DMS153 (cell line): Measurements from ENCODE around the gene TPGS2.
A peak's percentile ranks its signal among the peaks of the same experiment; 100 is the strongest.
"Not testable (repeated sequence)": the region's sequence is repeated elsewhere in the genome, so short reads cannot be mapped to it uniquely, and the experiment has no call there.

Source experiments
- DNase-seq: peaks from one replicate; lab custom pipeline; 2025; lab: John Stamatoyannopoulos, UW

The TPGS2 gene

DNA sequence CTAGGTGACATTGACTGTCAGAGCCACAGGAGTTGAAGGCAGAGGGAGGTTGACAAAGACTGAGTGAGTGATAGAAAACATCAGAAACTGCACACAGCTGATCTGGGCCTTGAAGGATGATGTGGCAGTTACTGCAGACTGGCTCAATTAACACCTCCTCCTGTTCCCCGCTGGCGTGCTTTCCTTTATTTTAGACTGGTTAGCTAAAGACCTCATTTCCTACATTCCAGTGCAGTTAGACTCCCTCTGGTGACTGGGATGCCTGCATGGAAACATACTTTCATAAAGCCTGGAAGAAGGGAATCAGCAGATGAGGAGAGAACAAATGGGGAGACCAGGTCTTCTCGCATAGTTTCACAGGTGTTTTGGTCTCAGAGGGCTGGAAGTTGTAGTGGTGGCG is 7.1 kb downstream of the TPGS2 start:
- no peak for DNase-seq

DNA sequence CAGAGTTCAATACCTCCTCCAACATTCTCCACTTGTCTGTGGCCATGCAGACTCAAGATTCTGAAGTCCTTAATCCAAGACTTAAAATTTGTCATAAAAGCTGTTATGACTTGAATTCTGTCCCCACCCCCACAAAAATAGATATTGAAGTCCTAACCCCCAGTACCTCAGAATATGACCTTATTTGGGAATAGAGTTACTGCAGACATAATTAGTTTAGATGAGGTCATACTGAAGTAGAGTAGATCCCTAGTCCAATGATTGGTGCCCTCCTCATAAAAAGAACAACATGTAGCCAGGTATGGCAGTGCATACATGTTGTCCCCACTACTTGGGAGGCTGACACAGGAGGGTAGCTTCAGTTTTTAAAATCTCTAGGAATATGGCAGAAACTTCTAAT is 9.2 kb downstream of the TPGS2 start:
- DNase-seq: no peak

DNA sequence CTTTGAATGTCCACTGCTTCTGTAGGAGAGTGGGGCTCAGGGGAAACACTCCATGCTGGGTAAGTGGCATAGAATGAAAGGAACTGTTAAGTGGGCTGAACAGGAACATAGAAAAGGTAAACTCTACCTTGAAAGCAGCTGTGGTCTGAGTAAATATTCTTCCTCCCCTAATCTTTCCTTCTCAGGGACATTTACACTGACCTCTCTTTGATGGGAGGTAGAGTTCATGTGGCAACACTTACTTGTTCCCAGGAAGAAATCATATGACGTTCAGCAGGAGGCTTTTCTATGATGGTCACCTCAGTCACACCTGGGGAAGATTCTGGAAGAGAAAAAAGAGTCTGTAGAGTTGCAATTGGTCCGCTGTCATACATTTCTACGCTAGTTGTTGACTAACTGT is 10.2 kb downstream of the TPGS2 start:
- DNase-seq: no peak

DNA sequence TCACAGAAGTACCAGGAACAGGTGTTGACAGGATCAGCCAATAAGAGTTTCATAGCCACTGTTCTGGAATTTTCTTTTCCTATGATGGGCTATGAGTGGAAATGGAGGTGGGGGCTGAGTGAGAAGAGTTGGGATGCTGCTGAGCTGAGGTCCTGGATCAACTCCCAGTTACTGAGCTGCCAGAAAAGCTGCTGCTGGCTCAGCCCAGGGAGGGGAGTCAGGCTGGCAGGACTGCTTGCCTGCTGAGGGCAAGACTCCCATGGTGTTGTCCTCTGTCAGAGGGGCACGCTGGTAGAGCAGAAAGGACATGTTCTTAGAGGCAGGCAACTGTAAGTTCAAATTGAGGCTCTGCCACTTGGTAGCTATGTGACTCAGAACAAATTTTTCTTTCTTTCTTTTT is 11.8 kb downstream of the TPGS2 start:
- DNase-seq: no peak

DNA sequence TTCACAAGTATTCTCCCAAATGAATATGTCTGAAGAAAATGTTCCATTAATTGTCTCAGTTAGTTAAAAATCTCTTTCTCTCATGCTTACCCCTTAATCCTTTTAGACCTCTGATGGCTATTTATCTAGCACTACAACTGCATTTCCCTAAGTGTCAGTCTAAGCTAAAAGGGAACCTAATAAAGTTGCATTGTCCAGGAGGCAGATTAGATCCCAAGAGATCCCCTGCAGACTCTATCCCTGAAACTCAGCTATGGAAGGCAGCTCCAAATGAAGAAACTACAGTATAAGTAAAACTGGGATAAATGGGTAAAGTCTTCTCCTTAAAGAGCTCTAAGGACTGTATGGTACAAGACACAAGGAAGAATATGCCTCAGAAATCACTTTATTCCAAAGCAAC is 12.7 kb downstream of the TPGS2 start:
- not testable (repeated sequence) for DNase-seq

DNA sequence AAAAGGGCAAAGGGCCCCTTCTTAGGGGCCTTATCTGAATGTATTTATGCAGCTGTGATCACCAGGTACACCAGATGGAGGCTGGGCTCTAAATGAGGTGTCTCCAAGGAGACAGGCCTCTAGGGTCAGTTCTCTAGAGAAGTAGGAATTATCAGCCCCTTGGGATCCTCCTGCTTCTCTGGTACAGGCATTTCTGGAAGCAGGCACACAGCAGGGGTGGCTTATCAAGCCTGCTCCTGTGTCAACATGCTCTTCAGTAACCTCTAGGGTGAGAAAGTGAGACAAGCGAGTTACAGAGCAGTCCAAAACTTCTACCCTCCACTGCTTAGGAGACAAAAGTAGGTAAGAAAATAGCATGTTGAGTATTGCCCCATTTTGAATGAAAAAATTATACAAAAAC is 13.8 kb downstream of the TPGS2 start:
- DNase-seq: peak; percentile 2

DNA sequence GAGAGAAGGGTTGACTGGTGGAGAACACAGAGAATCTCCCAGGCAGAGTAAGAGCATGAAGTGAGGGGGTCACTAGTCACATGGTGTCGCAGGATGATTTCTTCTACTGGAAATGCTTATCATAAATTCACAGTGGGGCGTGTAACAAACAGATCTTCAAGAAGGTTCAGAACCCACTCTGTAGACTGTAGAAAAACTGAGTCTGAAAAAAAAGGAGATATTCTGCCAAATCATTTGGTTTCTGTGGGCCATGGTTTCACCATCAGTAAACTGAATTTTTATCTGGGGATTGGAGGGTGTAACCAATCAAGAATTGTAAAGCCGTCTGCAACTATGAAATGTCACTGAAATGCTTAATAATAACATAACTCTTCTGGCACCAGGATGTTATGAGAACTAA is 15.0 kb downstream of the TPGS2 start:
- DNase-seq: no peak

DNA sequence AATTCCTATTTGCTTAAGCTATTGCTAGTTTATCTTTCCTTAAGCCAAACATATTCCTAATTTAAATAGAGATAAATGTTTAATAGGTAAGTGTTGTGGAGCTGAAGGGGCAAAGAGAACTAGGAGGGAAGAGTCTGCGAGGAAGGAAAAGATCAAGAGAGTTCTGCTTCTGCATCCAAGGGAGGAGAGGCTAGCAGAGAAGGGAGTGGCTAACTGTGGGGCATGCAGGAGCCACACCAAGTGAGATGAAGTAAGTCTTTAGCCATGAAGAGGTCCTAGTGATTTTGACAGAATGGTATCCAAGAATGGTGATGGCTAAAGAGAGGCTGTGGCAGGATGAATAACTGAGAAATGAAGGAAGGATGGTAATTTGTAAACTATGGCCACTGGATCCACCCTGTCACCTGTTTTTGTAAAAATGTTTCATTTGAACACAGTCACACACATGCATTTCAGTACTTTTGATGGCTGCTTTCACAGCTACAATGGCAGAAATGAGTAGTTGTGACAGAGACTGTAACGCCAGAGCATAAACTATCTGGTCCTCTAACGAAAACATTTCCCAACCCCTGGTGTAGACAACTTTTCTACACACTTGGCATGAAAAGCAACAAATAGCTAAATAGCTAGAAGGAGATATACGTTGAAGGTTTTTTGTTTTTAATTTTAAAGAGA is 15.6 kb downstream of the TPGS2 start:
- DNase-seq: no peak

DNA sequence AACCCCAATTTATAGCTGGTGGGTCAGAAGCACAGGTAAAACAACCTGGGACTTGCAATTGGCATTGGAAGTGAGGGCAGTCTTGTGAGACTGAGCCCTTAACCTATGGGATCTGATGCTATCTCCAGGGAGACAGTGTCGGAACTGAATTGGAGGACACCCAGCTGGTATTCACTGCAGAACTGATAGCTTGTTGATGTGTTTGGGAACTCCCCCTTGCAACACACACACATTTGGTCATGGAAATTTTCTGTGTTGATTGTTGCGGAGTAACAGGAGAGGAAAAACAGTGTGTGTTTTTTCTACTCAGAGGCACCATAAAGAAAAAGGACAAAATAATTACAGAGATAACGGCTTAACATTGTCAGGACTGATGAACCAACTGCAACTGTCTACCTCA is 16.1 kb downstream of the TPGS2 start:
- DNase-seq: no peak

DNA sequence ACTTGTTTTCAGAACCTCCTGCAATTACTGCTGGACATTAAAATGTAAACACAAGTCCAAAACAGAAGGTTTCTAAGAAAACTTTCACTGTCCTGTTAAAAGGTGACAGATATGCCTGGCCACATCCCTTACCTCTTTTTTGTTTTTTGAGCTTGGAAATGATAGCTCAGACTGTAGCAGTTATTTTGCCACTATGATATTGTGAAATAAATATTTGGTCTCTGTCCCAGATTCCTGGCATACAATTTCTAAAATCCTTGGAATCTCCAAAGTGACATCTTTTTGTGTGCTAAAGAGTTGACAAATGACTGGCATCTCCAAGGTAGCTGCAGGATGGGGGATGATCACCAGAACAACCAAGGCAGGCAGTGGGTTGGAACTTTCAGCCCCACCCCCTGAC is 16.8 kb downstream of the TPGS2 start:
- no peak for DNase-seq

DNA sequence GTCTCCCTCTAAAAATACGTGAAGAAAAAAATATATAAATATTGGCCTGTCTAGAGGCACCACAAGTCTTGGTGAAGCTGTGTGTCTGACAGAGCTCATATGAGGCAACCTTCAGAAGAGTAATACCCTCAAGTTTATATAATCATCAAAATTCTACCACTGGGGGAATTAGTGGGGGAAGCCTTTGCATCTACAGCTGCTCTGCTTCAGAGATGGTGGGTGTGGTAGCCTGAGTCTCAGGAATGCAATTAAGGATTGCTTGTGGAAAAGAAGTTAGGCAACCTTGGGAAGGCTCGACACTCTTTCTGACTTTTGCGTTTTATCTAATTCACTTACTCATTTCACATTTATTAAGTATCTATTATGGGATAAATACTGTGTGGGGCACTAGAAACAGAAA is 17.4 kb downstream of the TPGS2 start:
- no peak for DNase-seq

DNA sequence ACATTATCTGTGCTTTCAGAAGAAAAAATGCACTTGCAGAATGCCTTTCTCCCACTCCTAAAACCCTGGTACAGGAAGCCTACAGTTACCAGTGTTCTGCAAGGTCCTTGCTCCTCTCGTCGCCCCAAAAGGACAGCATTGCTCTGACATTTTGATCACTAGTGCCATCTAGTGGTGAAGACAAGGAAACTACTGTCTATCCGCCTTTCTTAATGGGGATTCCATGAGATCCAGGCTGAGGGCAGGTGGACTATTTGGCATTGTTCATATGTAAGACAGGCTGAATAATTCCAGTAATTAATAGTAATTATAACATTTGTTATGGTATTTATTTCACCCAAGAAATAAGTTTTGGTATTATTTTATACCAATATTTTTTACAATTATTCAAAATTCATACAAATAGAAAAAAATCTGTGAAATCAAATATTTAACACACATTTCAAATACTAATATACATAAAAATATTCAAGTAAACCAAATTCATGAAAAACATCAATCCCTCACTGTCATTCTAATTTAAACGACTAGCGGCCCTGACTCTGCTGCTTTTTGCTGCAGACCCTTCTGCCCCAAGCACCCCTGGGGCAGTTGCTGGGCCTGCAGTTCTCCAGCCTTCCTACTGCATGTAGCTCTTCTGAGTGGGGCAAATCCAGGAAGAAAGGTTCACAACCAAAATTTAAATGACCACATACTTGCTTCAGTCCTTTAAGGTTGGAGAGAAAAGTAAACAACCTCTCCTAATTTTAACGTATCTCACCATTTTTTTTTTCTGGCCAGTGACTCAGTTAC is 19.0 kb downstream of the TPGS2 start:
- peak; percentile 45 for DNase-seq

DNA sequence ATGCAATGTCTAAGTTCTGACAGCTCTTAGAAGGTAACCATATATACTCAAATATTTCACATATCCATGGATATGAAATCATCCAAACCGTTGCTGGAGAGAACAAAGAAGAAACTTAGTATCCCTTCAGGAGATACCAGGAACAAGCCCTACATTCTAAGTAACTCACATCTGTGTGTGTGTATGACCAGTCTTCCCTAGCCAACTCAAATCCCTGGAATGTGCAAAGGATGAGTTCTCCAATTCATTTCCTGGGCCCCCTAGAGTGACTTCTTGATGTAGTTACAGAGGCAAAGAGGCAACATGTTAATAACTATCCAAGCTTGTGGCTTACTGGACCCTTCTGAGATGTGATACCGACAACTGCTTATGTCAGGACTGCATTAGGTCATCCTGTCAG is 20.1 kb downstream of the TPGS2 start:
- no peak for DNase-seq

DNA sequence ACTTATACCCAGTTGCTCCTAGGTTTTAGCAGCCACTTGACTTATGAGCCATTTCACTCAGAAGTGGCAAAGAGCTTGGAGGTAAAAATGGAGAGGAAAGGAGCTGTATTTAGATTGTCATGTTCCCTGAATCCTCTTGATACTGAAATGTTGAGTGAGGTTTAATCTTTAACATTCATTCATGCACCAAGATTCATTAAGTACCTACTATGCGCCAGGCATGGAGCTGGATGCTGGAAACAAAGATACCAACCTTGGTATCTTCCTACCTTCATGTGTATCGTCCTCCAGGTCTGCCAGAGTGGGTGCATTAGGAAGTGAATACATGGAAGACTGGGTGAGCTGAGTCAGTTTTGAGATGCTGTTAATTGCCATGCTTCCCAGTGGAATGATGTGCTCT is 23.7 kb downstream of the TPGS2 start:
- no peak for DNase-seq

DNA sequence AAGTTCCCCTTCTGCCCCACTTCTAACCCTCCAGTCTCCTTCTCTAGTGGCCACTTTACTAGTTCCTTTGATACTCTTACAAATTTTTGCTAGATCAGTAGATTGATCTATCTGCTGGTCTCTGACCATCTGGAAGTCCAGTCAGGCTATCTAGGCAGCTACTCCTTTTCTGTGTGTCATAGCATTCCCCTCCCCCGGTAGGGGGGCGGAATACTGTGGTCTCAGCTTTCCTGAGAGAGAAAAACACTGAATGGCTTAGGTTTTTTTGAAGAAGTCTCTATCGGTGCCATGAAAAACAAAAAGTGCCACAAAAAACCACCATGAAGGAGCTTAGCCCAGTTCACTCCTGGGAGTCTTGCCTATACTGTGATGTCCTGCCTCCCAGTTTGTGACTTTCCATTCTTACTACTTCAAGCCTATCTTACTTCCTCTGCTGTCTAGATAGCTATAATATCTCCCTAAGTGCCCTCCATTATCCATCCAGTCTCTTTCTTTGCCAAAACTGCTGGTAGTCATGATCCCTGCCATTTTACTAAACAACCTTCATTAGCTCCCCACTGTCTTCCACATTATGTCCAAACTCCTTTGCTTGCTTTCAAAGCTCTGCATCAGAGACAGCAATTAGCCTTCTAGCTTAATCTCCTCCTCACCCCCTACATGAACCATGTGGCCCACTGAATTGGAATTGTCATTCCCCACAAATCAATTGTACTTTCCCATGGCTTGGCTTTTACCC is 29.9 kb downstream of the TPGS2 start:
- no peak for DNase-seq

DNA sequence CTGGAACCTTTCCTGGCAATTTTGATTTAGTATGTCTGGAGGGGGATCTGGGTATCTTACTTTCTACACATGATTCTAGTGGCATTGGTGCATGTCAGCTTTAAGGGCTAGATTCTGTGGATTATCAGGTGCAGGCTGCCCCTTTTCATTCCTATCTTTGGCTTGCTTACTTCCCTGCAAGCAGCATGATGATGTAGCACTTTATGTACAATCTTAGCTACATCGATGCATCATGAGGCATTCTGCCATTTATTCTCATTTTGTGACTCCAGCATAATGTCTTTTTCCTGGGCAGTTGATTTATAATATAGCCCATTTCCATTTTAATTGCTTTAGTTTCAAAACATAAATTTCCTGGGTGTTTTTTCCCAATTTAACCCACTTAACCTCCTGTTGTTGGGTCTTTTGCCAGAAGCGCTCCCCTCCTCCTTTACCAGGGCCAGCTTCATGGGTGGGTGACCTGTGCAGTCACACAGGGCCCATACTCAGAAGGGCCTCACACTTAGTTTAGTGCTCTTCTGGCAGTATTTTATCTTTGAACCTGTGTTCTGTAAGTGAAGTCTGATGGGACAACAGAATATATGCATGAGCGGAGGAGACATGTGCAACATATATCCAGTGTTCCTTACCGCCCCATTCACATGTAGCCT is 36.0 kb downstream of the TPGS2 start:
- DNase-seq: no peak

DNA sequence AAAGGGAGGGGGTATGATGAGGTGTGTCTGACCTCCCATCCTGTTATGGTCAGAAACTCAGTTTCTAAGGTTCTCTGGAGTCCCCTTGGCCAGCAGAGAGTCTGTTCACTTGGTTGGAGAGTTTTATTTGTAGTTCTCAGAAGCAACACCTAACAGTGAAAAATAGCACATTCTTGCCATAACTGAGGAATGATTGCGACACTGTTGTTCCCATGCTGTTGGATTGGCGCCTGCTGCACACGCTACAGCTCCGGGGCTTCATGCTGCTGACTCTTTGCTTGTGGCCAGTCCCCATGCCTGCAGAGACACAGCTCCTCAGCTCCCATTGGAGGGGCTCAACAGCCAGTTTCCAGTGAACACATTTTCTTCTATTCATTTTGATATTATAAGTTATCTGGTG is 42.1 kb downstream of the TPGS2 start:
- no peak for DNase-seq

DNA sequence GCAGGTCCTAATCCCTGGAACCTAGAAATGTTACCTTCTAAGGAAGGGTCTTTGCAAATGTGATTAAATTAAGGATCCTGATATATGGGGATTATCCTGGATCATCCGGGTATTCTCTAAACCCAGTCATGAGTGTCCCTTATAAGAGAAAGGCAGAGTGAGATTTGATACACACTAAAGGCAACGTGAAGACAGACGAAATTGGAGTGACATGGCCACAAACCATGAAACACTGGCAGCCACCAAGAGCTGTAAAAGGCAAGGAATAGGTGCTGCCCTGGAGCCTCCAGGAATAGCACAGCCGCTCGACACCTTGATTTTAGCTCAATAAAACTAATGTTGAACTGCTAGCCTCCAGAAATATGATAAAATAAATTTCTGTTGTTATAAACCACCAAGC is 45.0 kb downstream of the TPGS2 start:
- no peak for DNase-seq

DNA sequence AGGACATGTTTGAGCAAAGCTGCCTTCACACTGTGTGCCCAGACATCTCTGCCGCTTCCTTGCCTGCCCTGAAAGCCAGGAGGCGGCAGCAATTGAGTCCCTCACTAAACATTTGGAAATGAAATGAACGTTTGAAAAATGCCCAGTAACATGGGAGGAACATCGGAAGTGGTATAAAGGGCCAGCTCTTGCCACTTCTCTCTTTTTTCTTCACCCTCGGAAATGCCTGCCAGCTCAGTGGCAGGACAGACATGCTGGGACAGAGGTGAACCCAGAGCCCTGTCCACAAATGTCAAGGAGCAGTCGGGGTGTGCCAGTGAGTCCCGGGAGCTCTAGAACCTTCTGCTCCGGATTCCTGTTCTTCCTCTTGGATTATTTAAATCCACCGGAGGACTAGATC is 46.1 kb downstream of the TPGS2 start:
- no peak for DNase-seq

DNA sequence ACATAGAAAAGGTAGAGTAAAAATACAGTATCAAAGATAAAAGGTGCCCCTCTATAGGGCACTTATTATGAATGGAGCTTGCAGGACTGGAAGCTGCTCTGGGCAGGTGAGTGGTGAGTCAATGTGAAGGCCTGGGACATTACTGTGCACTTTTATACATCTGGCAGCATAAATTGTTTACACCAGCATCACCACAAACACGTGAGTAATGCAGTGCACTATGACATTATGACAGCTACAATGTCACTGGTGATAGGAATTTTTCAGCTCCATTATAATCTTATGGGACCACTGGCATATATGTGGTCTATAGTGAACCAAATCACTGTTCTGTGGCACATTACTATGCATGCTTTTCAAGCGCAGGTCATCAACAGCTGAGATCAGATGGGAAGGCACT is 48.1 kb downstream of the TPGS2 start:
- DNase-seq: no peak

DNA sequence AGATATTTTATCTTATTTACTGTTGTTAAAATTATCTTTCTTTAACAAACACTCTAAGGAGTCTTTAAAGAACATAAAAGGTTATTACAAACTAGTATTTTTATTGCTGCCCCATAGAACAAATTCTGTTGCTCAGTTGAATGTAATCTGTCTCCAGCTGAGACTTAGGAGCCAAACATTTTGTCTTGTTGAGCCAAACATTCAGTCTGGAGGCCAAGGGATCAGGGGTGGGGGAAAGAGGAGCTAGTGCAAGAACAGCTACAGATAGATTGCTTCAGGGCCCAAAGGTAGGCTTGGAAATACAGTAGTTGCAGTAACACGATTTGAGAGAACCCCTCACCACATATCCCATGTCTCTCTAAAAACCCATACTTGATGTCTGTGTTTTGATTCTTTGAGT is 51.2 kb downstream of the TPGS2 start:
- no peak for DNase-seq

DNA sequence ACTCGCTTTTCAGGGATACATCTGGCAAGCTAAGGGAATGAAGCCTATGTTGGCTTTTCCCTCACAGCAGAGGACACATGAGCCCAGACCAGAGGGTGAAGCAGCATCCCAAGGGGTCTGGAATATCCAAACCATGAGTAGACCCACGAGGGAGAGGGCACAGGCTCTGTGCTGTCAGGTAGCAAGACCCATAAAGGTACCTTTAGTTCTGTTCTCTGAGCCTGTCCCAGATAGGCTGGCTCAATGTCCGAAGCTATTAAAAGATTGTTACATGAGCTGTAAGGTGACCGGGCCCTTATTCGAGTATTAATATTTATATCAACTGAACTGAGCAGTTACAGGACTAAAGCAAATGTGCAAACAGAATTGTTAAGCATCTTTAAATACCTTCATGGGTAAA is 52.2 kb downstream of the TPGS2 start:
- no peak for DNase-seq

DNA sequence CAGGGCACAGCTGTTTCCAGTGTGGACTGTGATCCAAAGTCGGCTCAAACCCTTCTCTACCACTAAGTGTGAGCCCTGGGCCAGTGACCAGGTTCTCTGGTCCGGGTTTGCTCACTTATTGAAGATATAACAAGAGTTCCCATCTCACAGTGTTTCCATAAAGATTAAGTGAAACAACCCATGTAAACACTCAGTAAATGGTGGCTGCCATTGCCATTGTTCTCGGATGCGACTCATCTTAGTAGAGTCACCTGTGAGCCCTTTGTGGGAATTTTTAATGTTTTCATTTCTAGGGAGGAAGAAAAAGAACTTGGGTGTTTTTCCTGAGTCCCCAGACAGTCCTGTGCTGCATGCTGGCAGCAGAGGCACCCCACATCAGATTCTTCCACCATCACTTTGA is 53.4 kb downstream of the TPGS2 start:
- no peak for DNase-seq
